ENCODE measurements around the gene AP4E1. TPM values are rescaled to one million over a fixed set of nuclear protein-coding genes. Genes with fewer than 3 reads are reported as not detected.
A peak's percentile ranks its signal among the peaks of the same experiment; 100 is the strongest.

Gene AP4E1
- total RNA-seq, 1 donor: 26.3 TPM

DNA sequence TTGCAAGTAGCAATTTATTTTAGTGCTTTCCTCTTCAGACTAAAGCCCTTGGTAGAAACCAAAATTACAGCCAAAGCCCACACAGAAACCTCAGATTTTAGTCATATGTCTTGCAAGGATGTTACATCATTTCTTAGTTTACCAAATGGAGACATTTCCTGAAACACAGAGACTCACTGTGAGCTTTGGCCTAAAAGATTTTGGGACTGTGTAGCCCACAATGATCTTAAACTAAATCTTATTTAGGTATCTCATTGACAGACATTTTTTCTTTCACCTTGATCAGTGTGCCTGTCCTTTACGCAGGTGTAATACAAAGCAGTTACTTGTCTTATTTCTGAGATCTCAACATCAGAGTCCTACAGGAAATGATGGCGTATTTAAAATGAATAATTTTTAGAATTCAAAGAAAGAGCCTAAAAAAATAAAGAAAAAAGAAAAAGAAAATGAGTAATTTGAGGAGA, 27.8 kb upstream of the AP4E1 start:
- no peak overlapping the region for H3K4me3 ChIP-seq (ENCODE audit: low read depth, low read length)
- TF ChIP-seq, protein P1, sequence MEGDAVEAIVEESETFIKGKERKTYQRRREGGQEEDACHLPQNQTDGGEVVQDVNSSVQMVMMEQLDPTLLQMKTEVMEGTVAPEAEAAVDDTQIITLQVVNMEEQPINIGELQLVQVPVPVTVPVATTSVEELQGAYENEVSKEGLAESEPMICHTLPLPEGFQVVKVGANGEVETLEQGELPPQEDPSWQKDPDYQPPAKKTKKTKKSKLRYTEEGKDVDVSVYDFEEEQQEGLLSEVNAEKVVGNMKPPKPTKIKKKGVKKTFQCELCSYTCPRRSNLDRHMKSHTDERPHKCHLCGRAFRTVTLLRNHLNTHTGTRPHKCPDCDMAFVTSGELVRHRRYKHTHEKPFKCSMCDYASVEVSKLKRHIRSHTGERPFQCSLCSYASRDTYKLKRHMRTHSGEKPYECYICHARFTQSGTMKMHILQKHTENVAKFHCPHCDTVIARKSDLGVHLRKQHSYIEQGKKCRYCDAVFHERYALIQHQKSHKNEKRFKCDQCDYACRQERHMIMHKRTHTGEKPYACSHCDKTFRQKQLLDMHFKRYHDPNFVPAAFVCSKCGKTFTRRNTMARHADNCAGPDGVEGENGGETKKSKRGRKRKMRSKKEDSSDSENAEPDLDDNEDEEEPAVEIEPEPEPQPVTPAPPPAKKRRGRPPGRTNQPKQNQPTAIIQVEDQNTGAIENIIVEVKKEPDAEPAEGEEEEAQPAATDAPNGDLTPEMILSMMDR (IDR thresholded peaks at IDR 0.05; ENCODE audit: insufficient read depth, low read depth, low read length): no peak
- DNase-seq (ENCODE audit: low read depth): peak; percentile 77

DNA sequence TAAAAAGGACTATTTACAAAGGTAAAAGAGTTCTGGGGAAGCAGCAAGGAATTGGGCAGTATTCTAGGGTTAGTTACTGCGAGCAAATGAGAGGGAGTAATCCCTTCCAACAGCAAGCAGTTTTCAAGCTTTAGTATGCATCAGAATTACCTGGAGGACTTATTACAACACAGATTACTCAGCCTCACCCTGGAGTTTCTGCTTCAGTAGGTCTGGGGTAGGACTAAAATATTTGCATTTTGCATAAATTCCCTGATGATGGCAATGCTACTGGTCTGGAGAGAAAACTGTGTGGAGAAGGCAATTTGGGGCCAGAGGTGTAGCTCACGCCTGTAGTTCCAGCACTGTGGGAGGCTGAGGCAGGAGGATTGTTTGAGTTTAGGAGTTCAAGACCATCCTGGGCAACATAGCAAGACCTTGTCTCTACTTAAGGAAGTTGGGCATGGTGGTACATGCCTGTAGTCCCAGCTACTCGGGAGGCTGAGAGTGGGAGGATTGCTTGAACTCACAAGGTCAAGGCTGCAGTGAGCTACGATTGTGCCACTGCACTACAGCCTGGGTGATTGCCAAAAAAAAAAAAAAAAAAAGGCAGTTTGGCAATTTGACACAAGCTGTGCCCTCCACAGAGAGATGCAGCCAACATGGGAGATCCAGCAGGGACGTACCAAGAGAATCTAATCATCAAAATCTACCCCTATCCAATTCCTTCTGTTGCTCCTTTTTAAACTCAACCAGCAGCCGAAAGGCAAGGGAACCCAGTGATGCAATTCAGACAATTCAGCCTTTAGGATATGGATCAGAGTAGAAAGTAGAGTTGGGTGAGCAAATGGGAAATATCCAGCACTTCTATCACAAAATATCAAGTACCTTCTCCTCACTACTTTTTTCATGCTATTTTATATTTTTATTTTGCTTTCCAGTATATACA, 27.1 kb upstream of the AP4E1 start:
- H3K4me3 ChIP-seq (ENCODE audit: low read depth, low read length): no peak overlapping the region
- TF ChIP-seq, protein P1 (IDR thresholded peaks at IDR 0.05; ENCODE audit: insufficient read depth, low read depth, low read length): no peak
- no peak for DNase-seq (ENCODE audit: low read depth)

GRCh38 chr15:50883903-50884302, 24.6 kb upstream of the AP4E1 start:
- TF ChIP-seq, protein P1 (IDR thresholded peaks at IDR 0.05; ENCODE audit: insufficient read depth, low read depth, low read length): no peak
- no peak overlapping the region for H3K4me3 ChIP-seq (ENCODE audit: low read depth, low read length)
- peak; percentile 20 for DNase-seq (ENCODE audit: low read depth)

- peak; percentile 59 for DNase-seq (ENCODE audit: low read depth)
- TF ChIP-seq, protein P1 (IDR thresholded peaks at IDR 0.05; ENCODE audit: insufficient read depth, low read depth, low read length): no peak
- no peak overlapping the region for H3K4me3 ChIP-seq (ENCODE audit: low read depth, low read length)
Observed at GRCh38 chr15:50884540-50884939, 23.9 kb upstream of the AP4E1 start.

- H3K4me3 ChIP-seq (ENCODE audit: low read depth, low read length): no peak overlapping the region
- no peak for DNase-seq (ENCODE audit: low read depth)
- TF ChIP-seq, protein P1 (IDR thresholded peaks at IDR 0.05; ENCODE audit: insufficient read depth, low read depth, low read length): no peak
Observed at GRCh38 chr15:50886139-50886467, 22.4 kb upstream of the AP4E1 start.

DNA sequence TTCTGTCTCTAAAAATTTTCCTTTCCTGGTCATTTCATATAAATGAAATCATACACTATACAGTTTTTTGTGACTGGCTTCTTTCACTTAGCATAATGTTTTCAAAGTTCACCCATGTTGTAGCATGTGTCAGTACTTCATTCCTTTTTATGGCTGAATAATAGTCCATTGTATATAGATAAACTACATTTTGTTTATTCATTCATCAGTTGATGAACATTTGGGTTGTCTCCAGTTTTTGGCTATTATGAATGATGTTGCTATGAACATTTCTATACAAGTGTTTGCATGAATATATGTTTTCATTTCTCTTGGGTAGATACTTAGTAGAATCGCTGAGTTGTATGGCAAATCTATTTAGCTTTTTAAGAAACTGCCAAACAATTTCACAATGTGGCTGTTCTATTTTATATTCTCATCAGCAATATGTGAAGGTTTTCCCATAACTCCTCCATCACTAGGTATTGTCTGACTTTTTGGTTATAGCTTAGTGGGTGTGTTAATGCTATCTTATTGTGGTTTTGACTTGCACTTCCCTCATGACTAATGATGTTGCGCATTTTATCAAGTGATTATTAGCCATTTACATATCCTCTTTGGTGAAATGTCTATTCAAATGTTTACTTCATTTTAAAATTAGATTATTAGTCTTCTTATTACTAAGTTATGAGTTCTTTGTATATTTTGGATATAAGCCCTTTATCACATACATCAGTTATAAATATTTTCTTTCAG, 21.7 kb upstream of the AP4E1 start:
- no peak overlapping the region for H3K4me3 ChIP-seq (ENCODE audit: low read depth, low read length)
- TF ChIP-seq, protein P1 (IDR thresholded peaks at IDR 0.05; ENCODE audit: insufficient read depth, low read depth, low read length): no peak
- DNase-seq (ENCODE audit: low read depth): no peak

Measured in fibroblast of villous mesenchyme (primary cell).